K562 (cell line): ENCODE measurements around the gene MACROH2A2.

Source experiments
- ARNT ChIP-seq, 2 experiments: fragments of 450-650 bp; IDR thresholded peaks; 2 replicates each; pipeline ENCODE4 v1.6.1; 2016; ENCODE audit warnings: mild to moderate bottlenecking in 1 of 2
- CTCF ChIP-seq, 3 experiments: IDR thresholded peaks in 2 of 3; conservative IDR thresholded peaks in 1 of 3; 2 replicates each; pipeline ENCODE4 v1.5.1; 2011 to 2012; ENCODE audit warnings: low read length in 3 of 3, mild to moderate bottlenecking in 3 of 3, control low read depth in 2 of 3, improper control_type of control experiment in 1 of 3, inconsistent platforms in 1 of 3, low read depth in 1 of 3, mixed read lengths in 1 of 3, moderate library complexity in 1 of 3; ENCODE audit not compliant: insufficient read depth in 2 of 3
- POU5F1 ChIP-seq: fragments of 150-350 bp; IDR thresholded peaks from 2 replicates; pipeline ENCODE4 v1.6.1; 2014; ENCODE audit warnings: borderline replicate concordance, low read length, low read depth, mild to moderate bottlenecking; ENCODE audit not compliant: partially characterized antibody
- SP1 ChIP-seq: sonication (generic); formaldehyde crosslinking; IDR thresholded peaks from 2 replicates; pipeline ENCODE4 v1.8.1; 2022; ENCODE audit warnings: mild to moderate bottlenecking, missing genetic modification reagents
- TAL1 ChIP-seq: fragments of 450-650 bp; IDR thresholded peaks from 2 replicates; pipeline ENCODE4 v1.6.1; 2016; ENCODE audit warnings: mild to moderate bottlenecking
- TF ChIP-seq, protein P1 (sequence below): fragments of 250-450 bp; sonication (Bioruptor Pico); IDR thresholded peaks from 2 replicates; pipeline ENCODE4 v1.4.0; 2020; ENCODE audit warnings: mild to moderate bottlenecking
- TF ChIP-seq, protein P2 (sequence below), 2 experiments: fragments of 450-650 bp; formaldehyde crosslinking in 1 of 2; IDR thresholded peaks; 2 replicates each; pipeline versions ENCODE4 v1.4.0 to v1.6.1; 2014 to 2020; ENCODE audit warnings: mild to moderate bottlenecking in 2 of 2, borderline replicate concordance in 1 of 2, low read depth in 1 of 2

DNA sequence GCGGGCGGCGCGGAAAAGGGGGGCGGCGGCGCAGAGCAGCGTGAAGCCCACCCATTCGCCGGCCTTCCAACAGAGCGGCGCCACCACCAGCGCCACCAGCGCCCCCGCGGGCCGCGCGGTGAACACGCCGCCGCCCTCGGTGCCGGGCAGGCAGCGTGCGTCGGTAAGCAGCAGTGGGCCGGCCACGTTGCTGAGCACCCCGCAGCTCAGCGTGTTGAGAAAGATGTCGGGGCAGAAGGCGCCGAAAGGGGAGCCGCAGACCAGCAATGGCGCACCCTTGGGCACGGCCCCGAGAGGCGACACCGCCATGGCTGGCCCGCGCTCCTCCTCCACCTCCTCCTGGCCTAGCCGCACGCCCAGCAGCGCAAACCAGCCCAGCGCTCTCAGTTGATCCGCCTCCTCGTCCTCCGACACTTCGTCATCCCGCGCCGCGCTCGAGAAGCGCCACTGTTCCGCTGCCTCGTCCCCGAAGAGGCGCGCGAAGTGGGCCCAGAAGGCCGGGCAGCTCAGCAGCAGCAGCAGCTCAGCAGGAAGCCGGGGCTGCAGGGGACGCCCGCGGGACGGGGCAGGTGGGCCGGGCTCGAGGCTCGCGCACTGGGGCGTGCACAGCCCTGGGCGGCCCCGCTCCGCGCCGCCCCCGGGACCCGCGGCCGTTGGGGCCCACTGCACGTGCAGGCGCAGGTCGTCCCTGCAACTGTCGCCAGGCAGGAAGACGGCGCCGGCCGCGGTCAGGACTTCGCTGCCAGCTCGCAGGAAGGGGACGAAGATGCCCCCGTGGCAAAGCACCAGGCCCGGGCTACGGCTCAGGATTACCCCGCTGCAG lies 93.2 kb downstream of the MACROH2A2 start:
- TF ChIP-seq TAL1, result no peak
- TF ChIP-seq, protein P1, sequence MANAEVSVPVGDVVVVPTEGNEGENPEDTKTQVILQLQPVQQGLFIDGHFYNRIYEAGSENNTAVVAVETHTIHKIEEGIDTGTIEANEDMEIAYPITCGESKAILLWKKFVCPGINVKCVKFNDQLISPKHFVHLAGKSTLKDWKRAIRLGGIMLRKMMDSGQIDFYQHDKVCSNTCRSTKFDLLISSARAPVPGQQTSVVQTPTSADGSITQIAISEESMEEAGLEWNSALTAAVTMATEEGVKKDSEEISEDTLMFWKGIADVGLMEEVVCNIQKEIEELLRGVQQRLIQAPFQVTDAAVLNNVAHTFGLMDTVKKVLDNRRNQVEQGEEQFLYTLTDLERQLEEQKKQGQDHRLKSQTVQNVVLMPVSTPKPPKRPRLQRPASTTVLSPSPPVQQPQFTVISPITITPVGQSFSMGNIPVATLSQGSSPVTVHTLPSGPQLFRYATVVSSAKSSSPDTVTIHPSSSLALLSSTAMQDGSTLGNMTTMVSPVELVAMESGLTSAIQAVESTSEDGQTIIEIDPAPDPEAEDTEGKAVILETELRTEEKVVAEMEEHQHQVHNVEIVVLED, result no peak
- TF ChIP-seq, protein P2, sequence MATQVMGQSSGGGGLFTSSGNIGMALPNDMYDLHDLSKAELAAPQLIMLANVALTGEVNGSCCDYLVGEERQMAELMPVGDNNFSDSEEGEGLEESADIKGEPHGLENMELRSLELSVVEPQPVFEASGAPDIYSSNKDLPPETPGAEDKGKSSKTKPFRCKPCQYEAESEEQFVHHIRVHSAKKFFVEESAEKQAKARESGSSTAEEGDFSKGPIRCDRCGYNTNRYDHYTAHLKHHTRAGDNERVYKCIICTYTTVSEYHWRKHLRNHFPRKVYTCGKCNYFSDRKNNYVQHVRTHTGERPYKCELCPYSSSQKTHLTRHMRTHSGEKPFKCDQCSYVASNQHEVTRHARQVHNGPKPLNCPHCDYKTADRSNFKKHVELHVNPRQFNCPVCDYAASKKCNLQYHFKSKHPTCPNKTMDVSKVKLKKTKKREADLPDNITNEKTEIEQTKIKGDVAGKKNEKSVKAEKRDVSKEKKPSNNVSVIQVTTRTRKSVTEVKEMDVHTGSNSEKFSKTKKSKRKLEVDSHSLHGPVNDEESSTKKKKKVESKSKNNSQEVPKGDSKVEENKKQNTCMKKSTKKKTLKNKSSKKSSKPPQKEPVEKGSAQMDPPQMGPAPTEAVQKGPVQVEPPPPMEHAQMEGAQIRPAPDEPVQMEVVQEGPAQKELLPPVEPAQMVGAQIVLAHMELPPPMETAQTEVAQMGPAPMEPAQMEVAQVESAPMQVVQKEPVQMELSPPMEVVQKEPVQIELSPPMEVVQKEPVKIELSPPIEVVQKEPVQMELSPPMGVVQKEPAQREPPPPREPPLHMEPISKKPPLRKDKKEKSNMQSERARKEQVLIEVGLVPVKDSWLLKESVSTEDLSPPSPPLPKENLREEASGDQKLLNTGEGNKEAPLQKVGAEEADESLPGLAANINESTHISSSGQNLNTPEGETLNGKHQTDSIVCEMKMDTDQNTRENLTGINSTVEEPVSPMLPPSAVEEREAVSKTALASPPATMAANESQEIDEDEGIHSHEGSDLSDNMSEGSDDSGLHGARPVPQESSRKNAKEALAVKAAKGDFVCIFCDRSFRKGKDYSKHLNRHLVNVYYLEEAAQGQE (IDR thresholded peaks at IDR 0.05; ENCODE audit: borderline replicate concordance), result no peak
- TF ChIP-seq, protein P2 (CRISPR knock-in tag; IDR thresholded peaks at IDR 0.05; ENCODE audit: low read depth), result no peak
- no peak for TF ChIP-seq CTCF (IDR thresholded peaks at IDR 0.05 in 2 of 3, conservative IDR thresholded peaks at IDR 0.05 in 1 of 3; ENCODE audit: insufficient read depth in 2 of 3, low read depth in 1 of 3, low read length in 3 of 3)
- TF ChIP-seq POU5F1, result no peak
- TF ChIP-seq SP1, result no peak
- no peak for TF ChIP-seq ARNT (IDR thresholded peaks at IDR 0.05)
